C1 segment of cervical spinal cord (tissue), 14 donors: Measurements from ENCODE around the gene TMEM53.

ENCODE experiments used
- DNase-seq, 14 donors: peaks; one replicate each; lab custom pipeline; 2025; lab: John Stamatoyannopoulos, UW

The TMEM53 gene

DNA sequence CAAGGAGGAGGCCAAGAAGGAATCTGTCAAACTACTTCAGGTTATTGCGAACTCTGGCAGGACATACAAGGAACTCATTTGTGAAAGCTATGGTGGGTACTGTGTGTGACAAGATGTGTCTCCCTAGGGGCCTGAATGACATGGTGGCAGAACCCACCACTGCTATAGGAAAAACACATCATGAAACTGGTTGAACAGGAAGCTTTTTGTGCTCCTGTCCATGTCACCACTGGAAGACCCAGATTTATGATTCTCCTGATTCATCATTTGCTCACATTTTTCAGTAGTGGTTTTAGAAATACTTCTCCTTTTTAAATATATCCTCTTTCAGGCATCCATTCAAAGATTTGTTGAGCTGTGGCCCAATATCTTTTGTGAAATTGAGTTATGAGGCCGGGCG is 23.9 kb upstream of the TMEM53 start:
- no peak for DNase-seq

DNA sequence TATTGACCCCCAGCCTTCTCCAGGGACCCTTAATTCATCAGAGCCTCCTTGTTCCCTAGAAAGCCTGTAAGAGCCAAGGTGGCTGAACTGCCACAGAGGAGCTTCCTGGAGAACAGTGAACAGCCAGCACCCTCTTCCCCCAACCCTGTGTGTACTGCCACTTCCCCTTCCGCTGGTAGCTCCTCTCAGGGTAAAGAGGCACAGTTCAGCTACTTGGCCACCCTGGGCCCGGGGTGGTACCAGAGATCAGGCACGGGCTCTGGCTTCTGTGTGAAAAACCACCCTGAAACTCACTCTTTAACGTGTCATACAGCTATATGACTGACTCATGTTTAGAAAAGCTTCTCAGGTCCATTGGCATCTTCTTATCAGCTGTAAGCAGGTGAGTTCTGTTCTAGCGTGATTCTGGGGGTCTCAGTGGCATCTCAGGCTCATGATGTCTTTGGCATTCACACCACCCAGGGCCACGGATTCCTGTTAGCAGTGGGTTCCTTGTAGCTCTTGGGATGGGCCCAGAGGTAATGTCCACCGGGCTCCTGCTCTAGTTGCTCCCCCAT is 22.6 kb upstream of the TMEM53 start:
- DNase-seq = peak in 3 of 14 donors; percentile 2 to 12 (median 4)

DNA sequence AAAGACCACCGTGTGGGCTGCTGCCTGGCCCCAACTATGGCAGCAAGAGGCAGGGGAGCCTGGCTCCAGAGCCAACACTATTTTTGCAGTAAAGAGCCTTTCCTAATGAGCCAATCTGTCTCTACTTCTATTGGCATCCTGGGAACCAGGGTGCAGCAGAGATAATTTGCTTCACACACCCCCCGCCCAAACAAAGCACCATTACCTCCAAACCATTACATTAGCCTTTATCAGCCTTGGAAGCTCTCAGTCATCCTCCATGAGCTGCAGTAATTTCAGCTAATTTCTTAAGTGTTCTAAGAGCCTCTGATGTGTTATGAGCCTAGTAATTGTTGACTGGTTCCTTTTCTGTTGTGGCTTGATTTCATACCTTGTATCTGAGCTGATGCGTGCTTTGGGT is 21.8 kb upstream of the TMEM53 start:
- DNase-seq = no peak

DNA sequence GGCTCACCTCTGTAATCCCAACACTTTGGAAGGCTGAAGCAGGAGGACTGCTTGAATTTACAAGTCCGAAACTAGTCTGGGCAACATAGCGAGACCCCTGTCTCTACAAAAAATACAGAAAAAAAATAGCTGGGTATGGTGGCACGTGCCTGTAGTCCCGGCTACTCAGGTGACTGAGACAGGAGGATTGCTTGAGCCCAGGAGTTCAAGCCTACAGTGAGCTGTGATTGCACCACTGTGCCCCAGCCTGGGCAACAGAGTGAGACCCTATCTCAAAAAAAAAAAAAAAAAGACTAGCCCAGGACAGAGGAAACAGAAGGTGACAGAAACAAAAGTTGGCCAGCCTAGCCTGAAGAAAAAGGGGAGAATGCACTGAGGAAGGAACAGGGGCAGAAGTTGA is 21.4 kb upstream of the TMEM53 start:
- no peak for DNase-seq

DNA sequence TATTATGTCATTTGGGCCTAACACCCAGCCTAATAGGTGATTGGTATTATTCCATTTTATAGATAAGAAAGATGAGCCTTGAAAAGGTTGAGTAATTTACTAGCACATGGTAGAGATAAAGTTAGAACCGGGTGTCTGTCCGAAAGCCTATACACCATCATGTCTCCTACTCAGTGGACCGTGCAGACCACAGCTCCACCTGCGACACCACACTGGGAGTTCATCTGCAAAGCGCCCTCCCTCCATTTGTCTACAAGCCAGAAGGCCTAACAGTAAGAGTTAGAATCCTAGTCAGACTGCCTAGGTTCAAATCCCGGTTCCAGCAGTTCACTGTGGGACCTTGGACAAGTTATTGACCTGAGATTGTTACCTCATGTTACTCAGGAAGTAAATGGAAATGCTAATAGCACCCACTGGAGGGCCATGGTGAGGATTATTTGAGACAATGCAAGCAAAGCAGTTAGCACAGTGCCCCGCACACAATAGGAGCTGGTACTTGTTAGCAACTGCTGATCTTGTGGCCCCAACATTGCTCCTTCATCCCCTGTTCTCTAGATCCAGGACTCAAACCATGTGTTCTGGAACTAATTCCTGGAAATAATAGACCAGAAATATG is 20.7 kb upstream of the TMEM53 start:
- no peak for DNase-seq

DNA sequence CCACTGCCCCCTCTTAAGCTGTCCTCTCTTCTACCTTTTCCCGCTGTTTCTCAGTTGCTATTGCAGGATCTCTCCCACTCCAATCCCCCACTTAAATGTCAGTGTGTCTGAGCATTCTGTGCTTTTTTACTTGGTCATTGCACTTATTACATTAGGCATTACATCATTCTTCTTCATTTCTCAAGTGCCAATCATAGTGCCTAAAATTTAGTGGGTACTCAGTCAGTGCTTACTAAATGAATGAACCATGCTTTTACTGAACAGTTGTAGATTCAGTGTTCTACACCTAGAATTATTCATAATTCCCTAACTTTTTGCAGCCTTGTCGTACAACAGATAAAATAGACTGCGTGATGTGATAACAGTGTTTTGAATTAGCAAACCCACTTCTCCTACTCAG is 19.6 kb upstream of the TMEM53 start:
- DNase-seq = no peak

DNA sequence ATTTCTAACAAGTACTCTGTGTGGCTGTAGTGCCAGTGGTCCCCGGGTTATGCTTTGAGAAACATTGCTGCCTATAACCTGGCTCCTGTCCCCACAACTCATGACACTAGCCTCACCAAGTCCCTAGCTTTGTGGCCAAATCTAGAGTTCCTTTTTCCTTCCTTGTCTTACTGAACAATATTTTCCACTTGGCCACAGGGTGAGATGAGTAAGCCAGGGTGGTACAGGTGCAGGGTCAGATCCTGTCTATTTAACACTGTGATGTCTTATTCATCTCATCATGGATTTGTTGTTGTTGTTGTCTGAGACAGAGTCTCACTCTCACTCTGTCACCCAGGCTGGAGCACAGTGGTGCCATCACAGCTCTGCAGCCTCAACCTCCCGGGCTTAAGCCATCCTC is 18.9 kb upstream of the TMEM53 start:
- DNase-seq = no peak

DNA sequence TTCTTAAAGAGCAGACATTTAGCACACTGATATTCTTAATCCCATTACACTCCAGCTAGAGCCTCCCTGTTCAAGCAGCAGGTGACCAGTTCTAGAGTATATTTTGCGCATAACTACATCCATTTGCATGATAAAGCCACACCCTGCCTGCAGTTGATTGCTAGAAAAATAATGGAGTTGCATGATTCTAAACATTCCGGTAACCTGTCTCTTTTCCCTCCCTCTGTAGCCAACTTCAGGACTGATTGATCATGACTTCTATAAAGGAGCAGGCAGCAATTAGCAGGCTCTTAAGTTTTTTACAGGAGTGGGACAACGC is 15.1 kb upstream of the TMEM53 start:
- no peak for DNase-seq

DNA sequence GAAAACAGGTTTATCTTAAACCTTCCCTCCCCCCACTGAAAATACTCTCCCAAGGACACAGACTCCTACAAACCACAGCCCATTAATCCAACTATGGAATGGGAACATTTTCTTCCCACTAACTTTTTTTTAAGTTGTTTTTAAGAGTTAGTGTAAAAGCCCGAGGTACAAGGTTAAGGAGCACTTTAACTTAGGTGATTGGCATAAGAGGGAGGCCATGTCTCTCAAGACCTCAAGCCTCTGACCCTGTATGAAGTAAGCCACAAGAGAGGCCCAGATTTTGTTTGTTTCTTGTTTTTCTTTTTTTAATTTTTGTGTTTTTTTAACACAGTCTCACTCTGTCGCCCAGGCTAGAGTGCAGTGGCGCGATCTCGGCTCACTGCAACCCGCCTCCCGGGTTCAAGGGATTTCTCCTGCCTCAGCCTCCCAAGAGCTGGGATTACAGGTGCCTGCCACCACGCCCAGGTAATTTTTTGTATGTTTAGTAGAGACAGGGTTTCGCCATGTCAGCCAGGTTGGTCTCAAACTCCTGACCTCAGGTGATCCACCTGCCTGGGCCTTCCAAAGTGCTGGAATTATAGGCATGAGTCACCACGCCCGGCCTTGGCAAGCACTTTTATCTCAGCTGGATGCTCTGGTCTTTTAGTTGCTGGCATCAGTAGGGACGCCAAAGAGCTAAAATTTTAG is 14.6 kb upstream of the TMEM53 start:
- no peak for DNase-seq

DNA sequence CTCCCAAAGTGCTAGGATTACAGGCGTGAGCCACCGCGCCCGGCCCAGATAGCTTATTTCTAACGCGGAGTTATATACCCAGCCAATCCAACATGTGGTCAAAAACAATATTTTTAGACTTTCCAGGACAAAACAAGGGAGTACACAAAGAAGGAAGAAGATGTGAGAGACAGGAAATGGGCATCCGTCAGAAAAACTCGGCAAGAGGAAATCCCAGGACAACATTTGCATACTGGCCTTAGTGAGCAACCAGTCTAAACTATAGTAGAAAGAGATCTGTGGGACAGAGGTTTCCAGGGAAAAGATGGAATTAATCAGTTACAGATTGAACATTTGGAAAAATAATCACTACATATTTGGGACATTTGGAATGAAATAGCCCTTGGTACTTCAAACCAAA is 11.6 kb upstream of the TMEM53 start:
- DNase-seq = no peak

DNA sequence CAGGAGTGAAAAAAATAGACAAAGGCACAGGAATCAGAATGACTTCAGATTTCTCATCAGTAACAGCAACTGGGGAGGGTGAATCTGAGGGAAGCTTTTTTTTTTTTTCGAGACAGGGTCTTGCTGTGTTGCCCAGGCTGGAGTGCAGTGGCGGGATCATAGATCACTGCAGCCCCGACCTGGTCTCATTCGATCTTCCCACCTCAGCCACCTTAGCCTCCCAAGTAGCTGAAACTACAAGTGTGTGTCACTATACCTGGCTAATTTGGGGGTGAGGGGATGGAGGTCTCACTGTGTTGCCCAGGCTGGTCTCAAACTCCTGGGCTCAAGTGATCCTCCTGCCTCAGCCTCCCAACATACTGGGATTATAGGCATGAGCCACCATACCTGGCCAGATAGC is 10.9 kb upstream of the TMEM53 start:
- no peak for DNase-seq

DNA sequence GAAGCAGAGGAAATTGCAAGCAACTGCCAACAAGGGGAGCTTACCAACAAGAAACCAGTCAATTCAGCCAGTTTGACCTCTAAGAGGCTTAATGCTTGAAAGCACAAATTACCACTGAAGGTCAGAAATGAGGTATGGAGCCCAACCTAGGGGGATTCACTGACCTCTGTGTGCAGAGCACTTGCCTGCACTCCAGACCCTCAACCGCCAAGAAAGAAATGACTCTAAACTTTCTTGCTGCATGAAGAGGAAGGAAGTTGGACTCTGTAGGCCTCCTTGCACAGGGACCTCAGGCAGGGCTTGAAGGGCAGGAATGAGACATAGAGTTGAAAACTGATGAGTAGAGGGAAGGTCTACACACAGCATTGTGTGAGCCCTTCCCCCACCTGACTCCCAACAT is 10.2 kb upstream of the TMEM53 start:
- no peak for DNase-seq

DNA sequence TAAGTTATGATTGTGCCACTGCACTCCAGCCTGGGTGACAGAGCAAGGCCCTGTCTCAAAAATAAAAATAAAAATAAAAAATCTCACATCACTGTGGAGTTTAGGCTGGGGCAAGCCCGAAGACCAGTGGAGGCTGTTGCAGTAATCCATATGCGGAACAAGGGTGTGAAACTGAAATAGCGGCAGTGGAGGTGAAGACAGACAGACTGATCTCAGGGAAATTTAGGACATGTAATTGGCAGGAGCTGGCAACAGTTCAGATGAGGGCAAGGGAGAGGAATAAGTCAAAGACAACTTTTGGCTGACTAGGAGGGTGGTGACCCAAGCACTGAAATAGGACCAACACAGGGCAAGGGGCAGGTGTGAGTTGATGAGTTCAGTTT is 8.6 kb upstream of the TMEM53 start:
- DNase-seq = no peak

DNA sequence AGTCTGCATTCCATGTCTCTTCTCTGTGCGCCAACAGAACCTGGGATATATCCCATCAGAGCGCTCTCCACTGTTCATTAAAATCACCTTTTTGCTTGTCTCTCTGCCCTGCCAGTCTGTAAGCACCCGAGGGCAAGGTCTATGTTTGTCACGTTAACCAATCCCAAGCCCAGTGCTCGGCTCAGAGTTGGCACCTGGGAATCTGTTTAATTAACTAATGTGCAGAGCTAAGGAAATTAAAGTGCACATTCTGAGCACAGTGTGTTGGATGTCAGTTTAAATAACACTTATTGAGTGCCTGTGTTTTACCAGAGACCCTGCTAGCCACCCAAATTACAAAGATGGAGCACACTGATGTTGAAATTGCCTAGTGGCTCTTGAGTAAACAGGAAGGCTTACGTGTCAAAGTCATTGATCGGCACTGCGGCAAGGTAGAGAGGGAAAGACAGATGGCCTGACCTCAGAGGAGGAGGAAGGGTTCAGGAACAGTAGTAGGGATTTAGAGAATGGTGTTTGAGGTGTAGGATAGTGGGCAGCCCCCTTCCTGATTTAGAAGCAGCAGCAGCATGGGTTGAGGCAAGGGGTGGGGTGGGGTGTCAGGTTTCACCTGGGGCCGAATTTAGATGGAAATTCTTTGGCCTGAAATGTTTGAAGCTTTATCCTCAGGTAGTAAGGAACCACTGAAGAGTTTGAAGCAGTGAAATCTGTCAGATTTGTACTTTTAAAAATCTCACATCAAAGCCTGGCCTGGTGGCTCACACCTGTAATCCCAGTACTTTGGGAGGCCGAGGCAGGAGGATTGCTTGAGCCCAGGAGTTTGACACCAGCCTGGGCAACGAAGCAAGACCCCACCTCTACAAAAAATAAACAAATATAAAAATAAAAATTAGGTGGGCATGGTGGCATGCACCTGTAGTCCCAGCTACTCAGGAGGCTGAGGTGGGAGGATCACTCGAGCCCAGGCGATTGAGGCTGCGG is 7.9 kb upstream of the TMEM53 start:
- no peak for DNase-seq

DNA sequence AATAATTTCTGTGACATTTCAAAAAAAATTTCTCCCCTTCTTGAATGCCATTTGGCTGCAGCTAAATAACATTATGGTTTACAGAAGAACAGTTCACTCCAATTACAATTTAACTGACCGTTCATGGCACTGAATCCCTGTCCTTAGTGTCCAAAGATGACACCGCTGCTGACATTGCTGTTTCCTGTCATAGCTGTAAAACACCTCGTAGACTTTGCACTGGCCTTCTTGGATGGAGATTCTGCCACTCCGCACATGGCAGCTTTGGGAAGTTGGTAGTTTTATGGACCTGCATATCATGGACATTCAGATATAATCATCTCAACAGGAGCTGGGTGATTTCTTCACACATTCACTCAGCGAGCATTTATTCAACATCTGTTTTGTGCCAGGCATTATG is 5.2 kb upstream of the TMEM53 start:
- DNase-seq = no peak

DNA sequence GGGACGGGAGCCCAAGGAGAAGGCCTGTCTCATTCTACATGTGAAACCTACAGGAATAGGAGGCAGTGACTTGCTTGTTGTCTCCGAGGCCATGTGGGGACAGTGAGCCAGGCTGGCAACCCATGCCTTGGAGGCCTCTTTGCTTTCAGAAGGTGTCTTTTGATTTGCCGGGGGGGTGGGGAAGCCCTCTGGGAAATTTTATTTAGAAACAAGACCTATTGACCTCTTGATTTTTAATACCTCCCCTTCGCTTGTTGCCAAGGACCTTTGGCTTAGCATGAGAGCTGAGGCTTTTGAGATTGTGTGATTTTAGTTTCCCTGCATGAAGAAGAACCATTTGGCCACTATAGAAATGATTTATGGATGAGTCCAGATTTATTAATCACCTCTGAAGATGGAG is 4.3 kb upstream of the TMEM53 start:
- no peak for DNase-seq

DNA sequence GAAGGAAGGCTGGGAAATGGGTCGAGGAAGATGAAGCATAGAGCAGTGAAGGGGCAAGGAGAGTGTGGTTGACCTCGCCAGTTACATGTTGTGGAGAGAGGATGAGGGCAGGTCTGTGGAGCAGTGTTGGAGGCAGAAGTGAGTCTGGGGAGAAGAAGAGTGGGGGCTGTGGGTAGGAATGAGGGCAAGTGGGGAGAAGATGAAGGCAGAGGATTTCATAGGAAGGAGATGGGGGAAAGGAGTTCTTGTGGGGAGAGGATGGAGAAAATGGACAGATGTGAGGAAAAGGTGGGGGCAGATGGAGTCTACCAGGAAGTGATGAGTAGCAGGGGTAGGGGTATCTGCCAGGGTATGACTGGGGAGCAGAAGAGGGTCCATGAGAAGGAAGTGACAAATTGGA is 3.8 kb upstream of the TMEM53 start:
- DNase-seq = no peak

DNA sequence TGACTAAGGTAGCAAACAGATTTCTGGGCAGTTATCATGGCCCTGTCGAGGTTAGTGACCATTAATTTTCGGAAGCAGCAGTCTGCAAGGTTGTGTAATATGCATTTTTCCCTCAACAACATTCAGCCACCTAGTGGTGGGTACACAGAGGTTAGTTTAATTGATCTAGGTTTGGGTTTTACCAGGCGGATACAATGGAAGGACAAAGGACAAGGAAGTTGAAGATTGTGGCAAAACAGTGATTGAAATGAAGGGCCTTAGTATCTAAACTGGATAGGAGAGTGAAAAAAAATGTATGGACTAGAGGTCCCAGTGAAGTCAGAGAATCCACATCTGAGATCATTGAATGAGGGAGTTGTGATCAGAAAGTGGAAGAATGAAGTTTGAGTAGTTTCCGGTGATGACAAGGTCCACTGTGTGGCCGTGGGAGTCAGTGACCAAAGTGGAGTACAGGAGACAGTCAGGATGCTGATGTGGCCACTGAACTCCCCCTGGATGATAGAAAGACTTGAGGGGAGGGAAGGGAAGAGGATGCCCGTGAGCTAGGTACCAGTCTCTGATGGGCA is 3.0 kb upstream of the TMEM53 start:
- DNase-seq = no peak

DNA sequence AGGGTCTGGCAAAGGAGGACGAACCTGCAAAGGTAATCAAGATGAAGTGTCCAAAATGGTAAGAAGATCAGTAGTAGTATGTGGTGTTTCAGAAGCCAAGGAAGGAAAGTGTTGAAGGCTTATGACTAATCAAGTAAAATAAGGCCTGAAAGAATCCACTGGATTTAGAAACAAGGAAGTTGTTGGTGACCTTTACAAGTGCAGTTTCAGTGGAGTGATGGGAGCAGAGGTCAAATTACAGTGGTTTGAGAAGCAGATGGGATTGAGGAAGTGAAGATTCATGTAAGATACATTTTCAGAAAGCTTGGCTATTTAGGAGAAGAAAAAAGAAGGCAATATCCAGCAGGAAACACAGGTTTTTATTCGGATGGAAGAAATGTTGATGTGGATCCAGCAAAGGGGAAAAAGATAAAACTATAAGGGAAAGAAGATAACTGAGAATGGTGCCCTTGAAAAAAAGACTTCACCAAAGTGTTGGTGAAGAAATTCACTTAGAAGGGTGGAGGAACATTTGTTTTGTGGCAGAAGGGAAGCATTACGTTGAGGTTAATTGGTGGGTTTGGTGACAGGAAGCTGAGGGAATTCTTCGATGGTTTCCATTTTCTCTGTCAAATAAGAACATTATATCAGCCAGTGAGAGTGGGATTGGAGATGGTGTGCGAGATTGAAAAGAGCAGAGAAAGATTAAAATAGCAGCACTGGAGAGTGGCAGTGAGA is 2.4 kb upstream of the TMEM53 start:
- DNase-seq = no peak

DNA sequence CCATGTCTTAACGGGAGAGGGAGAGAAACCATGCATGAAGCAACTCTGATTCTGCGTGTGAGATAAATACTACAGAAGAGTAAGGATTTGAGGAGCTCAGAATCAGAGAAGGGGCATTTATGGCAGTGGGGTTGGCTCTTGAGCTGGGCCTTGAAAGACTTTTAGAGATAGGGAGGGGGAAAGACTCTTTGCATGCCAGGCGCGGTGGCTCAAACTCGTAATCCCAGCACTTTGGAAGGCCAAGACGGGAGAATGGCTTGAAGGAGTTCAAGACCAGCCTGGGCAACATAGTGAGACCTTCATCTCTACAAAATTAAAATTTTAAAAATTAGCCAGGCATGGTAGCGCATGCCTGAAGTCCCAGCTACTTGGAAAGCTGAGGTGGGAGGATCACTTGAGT is 905 bp upstream of the TMEM53 start:
- DNase-seq = no peak

DNA sequence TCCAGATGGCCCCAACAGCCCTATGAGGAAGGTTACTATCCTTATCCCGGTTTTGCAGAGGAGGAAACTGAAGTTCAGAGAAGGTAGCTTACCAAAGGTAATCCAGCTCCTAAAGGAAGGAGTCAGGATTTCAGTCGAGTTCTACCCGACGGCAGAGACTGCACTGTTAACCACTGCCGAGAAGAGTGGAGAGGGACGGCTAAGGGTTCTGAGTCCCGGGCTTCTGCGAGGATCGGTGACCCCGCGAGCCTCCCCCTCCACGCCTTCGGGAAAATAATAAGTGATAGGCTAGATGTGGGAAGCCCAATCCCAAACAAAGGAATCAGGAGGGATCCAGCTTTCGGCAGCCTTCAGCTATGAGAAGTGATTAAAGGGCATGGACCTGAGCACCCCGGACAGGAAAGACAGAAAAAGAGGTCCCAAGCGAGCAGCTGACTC is 587 bp downstream of the TMEM53 start:
- no peak for DNase-seq
